Hypothalamus (tissue), 51 donors: Measurements from ENCODE around the gene VAT1L.
"Not testable (repeated sequence)": the region's sequence is repeated elsewhere in the genome, so short reads cannot be mapped to it uniquely, and the experiment has no call there.

Source experiments
- DNase-seq, 51 donors: peaks; one replicate each; lab custom pipeline; 2025; lab: John Stamatoyannopoulos, UW

Gene VAT1L

GRCh38 chr16:77986011-77986740 is 197.8 kb downstream of the VAT1L start:
- DNase-seq = peak in 1 of 51 donors; percentile 16

- no peak for DNase-seq
These were observed 199.4 kb downstream of the VAT1L start for GRCh38 chr16:77987810-77988209.

- DNase-seq = no peak
These were observed 201.5 kb downstream of the VAT1L start for GRCh38 chr16:77989846-77990245.

- no peak for DNase-seq
These were observed 203.3 kb downstream of the VAT1L start for GRCh38 chr16:77991701-77992100.

- DNase-seq = not testable (repeated sequence)
These were observed 204.0 kb downstream of the VAT1L start for GRCh38 chr16:77992381-77992780.

- peak in 1 of 51 donors; percentile 15 for DNase-seq
These were observed 205.0 kb downstream of the VAT1L start for GRCh38 chr16:77993111-77993985.

- no peak for DNase-seq
These were observed 207.6 kb downstream of the VAT1L start for GRCh38 chr16:77995843-77996455.

- DNase-seq = no peak
These were observed 210.1 kb downstream of the VAT1L start for GRCh38 chr16:77998350-77999023.

GRCh38 chr16:78001451-78002025 is 213.2 kb downstream of the VAT1L start:
- DNase-seq = no peak

GRCh38 chr16:78002915-78003538 is 214.7 kb downstream of the VAT1L start:
- peak; percentile 3 to 80 (median 50) for DNase-seq

- no peak for DNase-seq
These were observed 216.2 kb downstream of the VAT1L start for GRCh38 chr16:78004517-78004916.

GRCh38 chr16:78005881-78006280 is 217.5 kb downstream of the VAT1L start:
- no peak for DNase-seq

GRCh38 chr16:78007121-78007520 is 218.8 kb downstream of the VAT1L start:
- DNase-seq = no peak

GRCh38 chr16:78022347-78023060 is 234.1 kb downstream of the VAT1L start, which contains the start of gene CLEC3A:
Gene CLEC3A, plus strand, starts transcription at chr16:78022548. Its CDS starts 79 bp downstream, at chr16:78022627.
- DNase-seq = no peak

GRCh38 chr16:78024159-78024558 is 235.8 kb downstream of the VAT1L start:
- no peak for DNase-seq

- no peak for DNase-seq
These were observed 237.3 kb downstream of the VAT1L start for GRCh38 chr16:78025631-78026030.

GRCh38 chr16:78028018-78028417 is 239.7 kb downstream of the VAT1L start:
- DNase-seq = no peak
